Stimulated activated naive CD8-positive, alpha-beta T cell treated with anti-CD3 and anti-CD28 coated beads, Interleukin-15, Interleukin-2, amounts not matched to agents 100 ng/mL and 50 ng/mL, for 24 hours (primary cell): ENCODE measurements around the gene MED13.

Source experiments
- H3K27ac Mint-ChIP-seq: one replicate; pipeline ENCODE4 v1.8.0; 2021; ENCODE audit warnings: mild to moderate bottlenecking, mixed read lengths
- H3K27me3 Mint-ChIP-seq: one replicate; pipeline ENCODE4 v1.8.0; 2021; ENCODE audit warnings: mixed read lengths
- H3K36me3 Mint-ChIP-seq: one replicate; pipeline ENCODE4 v1.8.0; 2021; ENCODE audit warnings: low read depth, mixed read lengths
- H3K4me1 Mint-ChIP-seq: one replicate; pipeline ENCODE4 v1.8.0; 2021; ENCODE audit warnings: low read depth, mixed read lengths
- H3K4me3 Mint-ChIP-seq: one replicate; pipeline ENCODE4 v1.8.0; 2021; ENCODE audit warnings: mild to moderate bottlenecking, mixed read lengths
- H3K9me3 Mint-ChIP-seq: one replicate; pipeline ENCODE4 v1.8.0; 2021; ENCODE audit warnings: mixed read lengths

The MED13 gene

GRCh38 chr17:62064791-62065563 lies at the start of gene MED13:
TSS of gene MED13 (minus strand) at chr17:62065278. CDS start at chr17:62065205, 73 bp downstream.
- H3K36me3 Mint-ChIP-seq, result peaks cover 26% of the 10 kb centered on the region
- peaks cover 43% of the 10 kb centered on the region for H3K4me1 Mint-ChIP-seq
- peak within 1 kb of the TSS; percentile 97 for H3K27ac Mint-ChIP-seq
- no peaks in the 10 kb centered on the region for H3K27me3 Mint-ChIP-seq
- no peaks in the 10 kb centered on the region for H3K9me3 Mint-ChIP-seq
- peak within 1 kb of the TSS; percentile 96 for H3K4me3 Mint-ChIP-seq

GRCh38 chr17:62112229-62112628 lies 47.2 kb upstream of the MED13 start:
- Mint-ChIP-seq H3K27ac (no peak overlapping the region), H3K27me3 (peaks cover 6% of the 10 kb centered on the region), H3K9me3 (no peaks in the 10 kb centered on the region), H3K36me3 (no peaks in the 10 kb centered on the region), H3K4me1 (no peaks in the 10 kb centered on the region), H3K4me3 (no peak overlapping the region)

- Mint-ChIP-seq H3K27me3 (peaks cover 6% of the 10 kb centered on the region), H3K9me3 (no peaks in the 10 kb centered on the region), H3K27ac (no peak overlapping the region), H3K4me3 (no peak overlapping the region), H3K4me1 (no peaks in the 10 kb centered on the region), H3K36me3 (no peaks in the 10 kb centered on the region)
Measured at GRCh38 chr17:62111562-62112171, 46.6 kb upstream of the MED13 start.

- Mint-ChIP-seq H3K36me3 (no peaks in the 10 kb centered on the region), H3K4me1 (no peaks in the 10 kb centered on the region), H3K4me3 (no peak overlapping the region), H3K27me3 (peaks cover 6% of the 10 kb centered on the region), H3K9me3 (no peaks in the 10 kb centered on the region), H3K27ac (no peak overlapping the region)
Measured at GRCh38 chr17:62110923-62111484, 45.9 kb upstream of the MED13 start.

- Mint-ChIP-seq H3K27ac (no peak overlapping the region), H3K9me3 (no peaks in the 10 kb centered on the region), H3K4me1 (no peaks in the 10 kb centered on the region), H3K36me3 (no peaks in the 10 kb centered on the region), H3K27me3 (peaks cover 9% of the 10 kb centered on the region), H3K4me3 (no peak overlapping the region)
Measured at GRCh38 chr17:62109924-62110323, 44.8 kb upstream of the MED13 start.

GRCh38 chr17:62109378-62109902 lies 44.4 kb upstream of the MED13 start:
- no peaks in the 10 kb centered on the region for H3K36me3 Mint-ChIP-seq
- no peak overlapping the region for H3K4me3 Mint-ChIP-seq
- H3K4me1 Mint-ChIP-seq, result no peaks in the 10 kb centered on the region
- H3K27ac Mint-ChIP-seq, result no peak overlapping the region
- peaks cover 9% of the 10 kb centered on the region for H3K27me3 Mint-ChIP-seq
- no peaks in the 10 kb centered on the region for H3K9me3 Mint-ChIP-seq

GRCh38 chr17:62105861-62106260 lies 40.8 kb upstream of the MED13 start:
- no peak overlapping the region for H3K4me3 Mint-ChIP-seq
- peaks cover 5% of the 10 kb centered on the region for H3K27me3 Mint-ChIP-seq
- H3K9me3 Mint-ChIP-seq, result no peaks in the 10 kb centered on the region
- H3K27ac Mint-ChIP-seq, result no peak overlapping the region
- no peaks in the 10 kb centered on the region for H3K36me3 Mint-ChIP-seq
- H3K4me1 Mint-ChIP-seq, result no peaks in the 10 kb centered on the region

GRCh38 chr17:62105357-62105756 lies 40.3 kb upstream of the MED13 start:
- H3K4me1 Mint-ChIP-seq, result no peaks in the 10 kb centered on the region

GRCh38 chr17:62101515-62101914 lies 36.4 kb upstream of the MED13 start:
- peaks cover 3% of the 10 kb centered on the region for H3K27me3 Mint-ChIP-seq
- H3K36me3 Mint-ChIP-seq, result no peaks in the 10 kb centered on the region
- H3K27ac Mint-ChIP-seq, result no peak overlapping the region
- peaks cover 10% of the 10 kb centered on the region for H3K4me1 Mint-ChIP-seq
- H3K9me3 Mint-ChIP-seq, result no peaks in the 10 kb centered on the region
- H3K4me3 Mint-ChIP-seq, result no peak overlapping the region

More at GRCh38 chr17:62105357-62105756, 40.3 kb upstream of the MED13 start:
- no peak overlapping the region for H3K4me3 Mint-ChIP-seq
- H3K27ac Mint-ChIP-seq, result no peak overlapping the region
- H3K27me3 Mint-ChIP-seq, result peaks cover 3% of the 10 kb centered on the region
- H3K9me3 Mint-ChIP-seq, result no peaks in the 10 kb centered on the region
- no peaks in the 10 kb centered on the region for H3K36me3 Mint-ChIP-seq

- Mint-ChIP-seq H3K36me3 (no peaks in the 10 kb centered on the region), H3K27me3 (peaks cover 3% of the 10 kb centered on the region), H3K27ac (no peak overlapping the region), H3K9me3 (no peaks in the 10 kb centered on the region), H3K4me3 (no peak overlapping the region), H3K4me1 (peaks cover 10% of the 10 kb centered on the region)
Measured at GRCh38 chr17:62101090-62101489, 36.0 kb upstream of the MED13 start.

- Mint-ChIP-seq H3K36me3 (no peaks in the 10 kb centered on the region), H3K4me3 (no peak overlapping the region), H3K4me1 (peaks cover 10% of the 10 kb centered on the region), H3K27me3 (no peaks in the 10 kb centered on the region), H3K9me3 (no peaks in the 10 kb centered on the region), H3K27ac (no peak overlapping the region)
Measured at GRCh38 chr17:62100055-62100454, 35.0 kb upstream of the MED13 start.

GRCh38 chr17:62099532-62099931 lies 34.5 kb upstream of the MED13 start:
- no peaks in the 10 kb centered on the region for H3K36me3 Mint-ChIP-seq
- no peak overlapping the region for H3K27ac Mint-ChIP-seq
- peaks cover 10% of the 10 kb centered on the region for H3K4me1 Mint-ChIP-seq
- H3K4me3 Mint-ChIP-seq, result no peak overlapping the region
- no peaks in the 10 kb centered on the region for H3K9me3 Mint-ChIP-seq
- H3K27me3 Mint-ChIP-seq, result no peaks in the 10 kb centered on the region

GRCh38 chr17:62098623-62099231 lies 33.6 kb upstream of the MED13 start:
- no peaks in the 10 kb centered on the region for H3K36me3 Mint-ChIP-seq
- H3K27ac Mint-ChIP-seq, result peak overlapping the region; percentile 18
- no peaks in the 10 kb centered on the region for H3K27me3 Mint-ChIP-seq
- H3K4me3 Mint-ChIP-seq, result peak overlapping the region; percentile 14
- H3K9me3 Mint-ChIP-seq, result no peaks in the 10 kb centered on the region
- peaks cover 14% of the 10 kb centered on the region for H3K4me1 Mint-ChIP-seq

- H3K27me3 Mint-ChIP-seq, result no peaks in the 10 kb centered on the region
- H3K4me3 Mint-ChIP-seq, result no peak overlapping the region
- H3K27ac Mint-ChIP-seq, result no peak overlapping the region
- peaks cover 26% of the 10 kb centered on the region for H3K4me1 Mint-ChIP-seq
- no peaks in the 10 kb centered on the region for H3K9me3 Mint-ChIP-seq
- H3K36me3 Mint-ChIP-seq, result no peaks in the 10 kb centered on the region
Measured at GRCh38 chr17:62096401-62096670, 31.3 kb upstream of the MED13 start.

GRCh38 chr17:62094175-62094574 lies 29.1 kb upstream of the MED13 start:
- no peak overlapping the region for H3K27ac Mint-ChIP-seq

More at GRCh38 chr17:62094175-62094574, 29.1 kb upstream of the MED13 start:
- Mint-ChIP-seq H3K4me1 (peaks cover 25% of the 10 kb centered on the region), H3K36me3 (no peaks in the 10 kb centered on the region), H3K27me3 (no peaks in the 10 kb centered on the region), H3K9me3 (no peaks in the 10 kb centered on the region), H3K4me3 (no peak overlapping the region)
